T-helper 1 cell (primary cell): ENCODE results near the gene LRRC14B.
"Not testable (repeated sequence)": the region's sequence is repeated elsewhere in the genome, so short reads cannot be mapped to it uniquely, and the experiment has no call there.

Experiments
- DNase-seq, 5 donors: peaks; one replicate each; pipeline ENCODE4 v3.0.0-alpha.2; 2012 to 2020

LRRC14B gene

DNA sequence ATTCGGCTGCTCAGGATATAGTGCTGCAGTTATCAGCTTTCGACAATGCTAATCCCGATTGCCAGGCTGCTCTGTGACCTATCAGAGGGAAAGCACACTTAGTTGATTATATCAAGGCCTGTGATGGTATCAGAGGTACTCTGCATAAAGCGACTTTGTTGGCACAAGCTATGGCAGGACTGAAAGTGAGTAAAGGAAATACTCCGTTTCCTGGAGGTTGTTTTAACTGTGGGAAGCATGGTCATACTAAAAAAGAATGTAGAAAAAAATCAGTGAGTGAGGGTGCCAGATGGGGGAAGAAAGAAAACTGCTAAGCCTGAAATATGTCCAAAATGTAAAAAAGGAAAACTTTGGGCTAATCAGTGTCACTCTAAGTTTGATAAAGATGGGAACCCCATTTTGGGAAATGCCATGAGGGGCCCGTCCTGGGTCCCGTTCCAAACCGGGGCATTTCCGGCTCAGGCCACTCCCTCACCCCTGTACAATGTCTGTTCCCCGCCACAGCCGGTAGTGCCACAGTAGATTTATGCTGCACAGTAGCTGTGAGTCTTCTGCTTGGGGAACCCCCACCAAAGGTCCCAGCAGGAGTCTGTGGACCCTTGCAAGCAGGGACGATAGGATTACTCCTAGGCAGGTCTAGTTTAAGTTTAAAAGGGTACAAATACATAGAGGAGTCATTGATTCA, 52.5 kb downstream of the LRRC14B start:
- DNase-seq = not testable (repeated sequence)

DNA sequence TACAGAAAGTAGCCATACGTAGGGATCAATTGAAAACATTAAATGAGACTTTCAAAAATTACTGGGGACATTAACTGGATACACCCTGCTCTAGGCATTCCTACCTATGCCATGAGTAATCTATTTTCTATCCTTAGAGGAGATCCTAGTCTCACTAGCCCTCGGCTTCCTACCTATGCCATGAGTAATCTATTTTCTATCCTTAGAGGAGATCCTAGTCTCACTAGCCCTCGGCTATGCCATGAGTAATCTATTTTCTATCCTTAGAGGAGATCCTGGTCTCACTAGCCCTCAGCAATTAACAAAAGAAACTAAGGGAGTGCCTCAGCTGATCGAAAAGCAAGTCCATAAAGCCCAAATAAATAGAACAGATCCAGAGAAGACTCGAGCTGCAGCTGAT, 54.4 kb downstream of the LRRC14B start:
- DNase-seq = not testable (repeated sequence)
